ENCODE measurements around the gene RBL1.

DNA sequence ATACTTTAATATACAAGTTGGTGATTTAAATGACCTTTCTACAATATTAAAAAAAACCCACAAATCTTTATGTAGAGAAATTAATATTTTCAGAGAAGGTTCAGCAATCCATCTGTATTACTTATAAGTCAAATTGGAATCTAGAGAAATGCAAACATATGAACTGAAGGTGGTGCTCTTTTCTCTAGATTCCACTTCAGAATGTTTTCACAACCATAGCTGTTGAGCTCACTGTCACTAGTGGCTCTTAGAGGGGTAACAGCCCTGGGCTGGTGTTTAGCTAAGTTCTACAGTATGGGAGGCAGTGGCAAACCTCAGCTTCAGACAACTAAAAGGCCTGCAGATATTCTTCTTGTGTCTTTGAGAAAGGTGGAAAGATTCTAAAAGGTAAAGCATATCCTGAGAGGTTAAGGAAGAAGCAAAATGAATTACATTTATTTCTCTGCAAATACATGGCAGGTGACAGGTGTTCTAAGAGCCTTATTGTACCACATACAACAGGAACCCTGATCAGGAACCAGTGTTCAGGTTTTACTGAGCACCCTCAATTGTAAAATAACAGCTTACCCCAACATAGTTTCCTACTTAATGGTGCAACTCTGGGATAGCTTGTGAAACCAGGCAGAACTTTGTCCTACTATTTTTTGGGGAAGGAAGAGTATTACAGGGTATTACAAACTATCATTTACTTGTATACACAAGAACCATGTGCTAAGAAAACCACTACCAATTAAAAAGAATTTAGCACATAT, 87.7 kb downstream of the RBL1 start:
- TF ChIP-seq, protein P1, sequence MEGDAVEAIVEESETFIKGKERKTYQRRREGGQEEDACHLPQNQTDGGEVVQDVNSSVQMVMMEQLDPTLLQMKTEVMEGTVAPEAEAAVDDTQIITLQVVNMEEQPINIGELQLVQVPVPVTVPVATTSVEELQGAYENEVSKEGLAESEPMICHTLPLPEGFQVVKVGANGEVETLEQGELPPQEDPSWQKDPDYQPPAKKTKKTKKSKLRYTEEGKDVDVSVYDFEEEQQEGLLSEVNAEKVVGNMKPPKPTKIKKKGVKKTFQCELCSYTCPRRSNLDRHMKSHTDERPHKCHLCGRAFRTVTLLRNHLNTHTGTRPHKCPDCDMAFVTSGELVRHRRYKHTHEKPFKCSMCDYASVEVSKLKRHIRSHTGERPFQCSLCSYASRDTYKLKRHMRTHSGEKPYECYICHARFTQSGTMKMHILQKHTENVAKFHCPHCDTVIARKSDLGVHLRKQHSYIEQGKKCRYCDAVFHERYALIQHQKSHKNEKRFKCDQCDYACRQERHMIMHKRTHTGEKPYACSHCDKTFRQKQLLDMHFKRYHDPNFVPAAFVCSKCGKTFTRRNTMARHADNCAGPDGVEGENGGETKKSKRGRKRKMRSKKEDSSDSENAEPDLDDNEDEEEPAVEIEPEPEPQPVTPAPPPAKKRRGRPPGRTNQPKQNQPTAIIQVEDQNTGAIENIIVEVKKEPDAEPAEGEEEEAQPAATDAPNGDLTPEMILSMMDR (IDR thresholded peaks at IDR 0.05), result no peak
- TF ChIP-seq EZH2 (IDR thresholded peaks at IDR 0.05), result no peak
- TF ChIP-seq EZH2phosphoT487 (IDR thresholded peaks at IDR 0.05), result no peak
